A549 (cell line): ENCODE data around the gene ATP7B.

Experiments used
- CEBPB ChIP-seq, 2 experiments: fragments of >200 bp in 1 of 2; sonication (Bioruptor Twin) in 1 of 2; formaldehyde crosslinking in 1 of 2; IDR thresholded peaks; 2 replicates each; pipeline ENCODE4 v1.6.1; 2012 to 2016
- CHD4 ChIP-seq: fragments of 200-600 bp; sonication (generic); IDR thresholded peaks from 2 replicates; pipeline ENCODE4 v1.6.1; 2016; ENCODE audit warnings: antibody characterized with exemption, mild to moderate bottlenecking, borderline replicate concordance
- CTCF ChIP-seq: fragments of >200 bp; sonication (Bioruptor Twin); formaldehyde crosslinking; IDR thresholded peaks from 3 replicates; pipeline ENCODE4 v1.5.1; 2016
- KDM1A ChIP-seq: fragments of 200-600 bp; sonication (generic); IDR thresholded peaks from 2 replicates; pipeline ENCODE4 v1.6.1; 2016; ENCODE audit warnings: low read depth, mild to moderate bottlenecking
- MAX ChIP-seq: IDR thresholded peaks from 2 replicates; pipeline ENCODE4 v1.6.1; 2012
- POLR2A ChIP-seq: IDR thresholded peaks from 2 replicates; pipeline ENCODE4 v1.6.1; 2012; ENCODE audit warnings: mild to moderate bottlenecking, low read length
- RAD21 ChIP-seq, 2 experiments: fragments of >200 bp in 1 of 2; sonication (Bioruptor Twin) in 1 of 2; formaldehyde crosslinking in 1 of 2; IDR thresholded peaks in 1 of 2; conservative IDR thresholded peaks in 1 of 2; 2 replicates in 1 of 2; 3 replicates in 1 of 2; pipeline ENCODE4 v1.6.1; 2012 to 2018; ENCODE audit warnings: inconsistent platforms in 1 of 2
- REST ChIP-seq: fragments of 200-600 bp; sonication (generic); IDR thresholded peaks from 2 replicates; pipeline ENCODE4 v1.6.1; 2016; ENCODE audit warnings: antibody characterized with exemption, mild to moderate bottlenecking, moderate library complexity
- RFX5 ChIP-seq: fragments of 450-650 bp; IDR thresholded peaks from 2 replicates; pipeline ENCODE4 v1.7.1; 2014; ENCODE audit warnings: antibody characterized with exemption, mild to moderate bottlenecking, moderate library complexity
- SMC3 ChIP-seq: fragments of >200 bp; sonication (Bioruptor Twin); formaldehyde crosslinking; IDR thresholded peaks from 3 replicates; pipeline ENCODE4 v1.6.1; 2018; ENCODE audit warnings: inconsistent platforms
- SREBF2 ChIP-seq: fragments of 450-650 bp; IDR thresholded peaks from 2 replicates; pipeline ENCODE4 v1.6.1; 2014; ENCODE audit warnings: mild to moderate bottlenecking, moderate library complexity
- ZNF302 ChIP-seq: fragments of 250-450 bp; sonication (Bioruptor Pico); IDR thresholded peaks from 2 replicates; pipeline ENCODE4 v1.9.0; 2021; ENCODE audit warnings: inconsistent platforms, mild to moderate bottlenecking, moderate library complexity
- ZSCAN20 ChIP-seq: fragments of 250-450 bp; sonication (Bioruptor Pico); IDR thresholded peaks from 2 replicates; pipeline ENCODE4 v1.8.0; 2022; ENCODE audit warnings: mild to moderate bottlenecking, moderate library complexity

- no peak for TF ChIP-seq CTCF
- TF ChIP-seq ZNF302 (CRISPR knock-in tag), result no peak
- TF ChIP-seq CEBPB (IDR thresholded peaks at IDR 0.05), result no peak
- TF ChIP-seq CHD4, result no peak
- TF ChIP-seq SMC3, result no peak
- no peak for TF ChIP-seq POLR2A
- TF ChIP-seq ZSCAN20 (CRISPR knock-in tag), result no peak
- TF ChIP-seq REST, result no peak
- no peak for TF ChIP-seq RAD21 (conservative IDR thresholded peaks at IDR 0.05 in 1 of 2, IDR thresholded peaks at IDR 0.05 in 1 of 2)
- no peak for TF ChIP-seq SREBF2
- TF ChIP-seq MAX, result no peak
- no peak for TF ChIP-seq RFX5
- TF ChIP-seq KDM1A, result no peak
Measured at GRCh38 chr13:51907040-51907732, 104.1 kb downstream of the ATP7B start.
